ENCODE results near the gene APC2. TPM values are rescaled to one million over a fixed set of nuclear protein-coding genes. Genes with fewer than 3 reads are reported as not detected.
A peak's percentile ranks its signal among the peaks of the same experiment; 100 is the strongest.

Gene APC2
- polyA plus RNA-seq, 1 donor from 2014 or later, result 0.16 TPM

GRCh38 chr19:1421958-1422305, 28.0 kb upstream of the APC2 start:
- H3K27me3 Mint-ChIP-seq, result no peaks in the 10 kb centered on the region
- H3K4me3 Mint-ChIP-seq, result no peak overlapping the region
- peaks cover 0 to 12% (median 6%) of the 10 kb centered on the region in 3 donors for H3K4me1 Mint-ChIP-seq
- H3K27ac Mint-ChIP-seq, result no peak overlapping the region
- no peaks in the 10 kb centered on the region for H3K36me3 Mint-ChIP-seq
- H3K9me3 Mint-ChIP-seq, result no peaks in the 10 kb centered on the region

GRCh38 chr19:1422360-1422759, 27.6 kb upstream of the APC2 start:
- H3K4me3 Mint-ChIP-seq, result no peak overlapping the region
- peaks cover 0 to 11% (median 4%) of the 10 kb centered on the region in 3 donors for H3K4me1 Mint-ChIP-seq
- H3K27ac Mint-ChIP-seq, result no peak overlapping the region
- H3K36me3 Mint-ChIP-seq, result no peaks in the 10 kb centered on the region
- H3K27me3 Mint-ChIP-seq, result no peaks in the 10 kb centered on the region
- no peaks in the 10 kb centered on the region for H3K9me3 Mint-ChIP-seq

- Mint-ChIP-seq H3K9me3 (no peaks in the 10 kb centered on the region), H3K27me3 (no peaks in the 10 kb centered on the region), H3K4me1 (peaks cover 0 to 10% (median 2%) of the 10 kb centered on the region in 3 donors), H3K36me3 (no peaks in the 10 kb centered on the region), H3K27ac (peak overlapping the region in 1 of 3 donors; percentile 31), H3K4me3 (no peak overlapping the region)
Observed at GRCh38 chr19:1422943-1423342, 27.0 kb upstream of the APC2 start.

- Mint-ChIP-seq H3K9me3 (no peaks in the 10 kb centered on the region), H3K36me3 (no peaks in the 10 kb centered on the region), H3K27ac (peak overlapping the region in 1 of 3 donors; percentile 62), H3K27me3 (no peaks in the 10 kb centered on the region), H3K4me1 (peaks cover 0 to 6% (median 2%) of the 10 kb centered on the region in 3 donors), H3K4me3 (peak overlapping the region in 1 of 4 donors; percentile 26)
Observed at GRCh38 chr19:1423436-1424191, 26.3 kb upstream of the APC2 start.

- Mint-ChIP-seq H3K27ac (peak overlapping the region in 1 of 3 donors; percentile 62), H3K4me3 (no peak overlapping the region), H3K27me3 (no peaks in the 10 kb centered on the region), H3K9me3 (no peaks in the 10 kb centered on the region), H3K36me3 (no peaks in the 10 kb centered on the region), H3K4me1 (peaks cover 0 to 6% (median 2%) of the 10 kb centered on the region in 3 donors)
Observed at GRCh38 chr19:1424192-1424955, 25.5 kb upstream of the APC2 start.

GRCh38 chr19:1425102-1425837, 24.7 kb upstream of the APC2 start:
- Mint-ChIP-seq H3K9me3 (no peaks in the 10 kb centered on the region), H3K4me3 (peak overlapping the region in 1 of 4 donors; percentile 13), H3K27ac (peak overlapping the region in 1 of 3 donors; percentile 65), H3K4me1 (peaks cover 0 to 4% (median 2%) of the 10 kb centered on the region in 3 donors), H3K27me3 (no peaks in the 10 kb centered on the region), H3K36me3 (no peaks in the 10 kb centered on the region)

- H3K4me3 Mint-ChIP-seq, result no peak overlapping the region
Observed at GRCh38 chr19:1425902-1426301, 24.0 kb upstream of the APC2 start.

GRCh38 chr19:1426736-1427135, 23.2 kb upstream of the APC2 start:
- Mint-ChIP-seq H3K4me1 (peaks cover 0 to 2% (median 0%) of the 10 kb centered on the region in 3 donors), H3K27me3 (no peaks in the 10 kb centered on the region), H3K9me3 (no peaks in the 10 kb centered on the region), H3K4me3 (no peak overlapping the region), H3K36me3 (no peaks in the 10 kb centered on the region), H3K27ac (no peak overlapping the region)

More at GRCh38 chr19:1425902-1426301, 24.0 kb upstream of the APC2 start:
- H3K27me3 Mint-ChIP-seq, result no peaks in the 10 kb centered on the region
- no peaks in the 10 kb centered on the region for H3K36me3 Mint-ChIP-seq
- no peak overlapping the region for H3K27ac Mint-ChIP-seq
- no peaks in the 10 kb centered on the region for H3K9me3 Mint-ChIP-seq
- H3K4me1 Mint-ChIP-seq, result peaks cover 0 to 3% (median 1%) of the 10 kb centered on the region in 3 donors

GRCh38 chr19:1427221-1427920, 22.6 kb upstream of the APC2 start:
- Mint-ChIP-seq H3K4me3 (no peak overlapping the region), H3K27me3 (no peaks in the 10 kb centered on the region), H3K36me3 (no peaks in the 10 kb centered on the region), H3K27ac (no peak overlapping the region), H3K4me1 (peaks cover 0 to 2% (median 0%) of the 10 kb centered on the region in 3 donors), H3K9me3 (no peaks in the 10 kb centered on the region)

GRCh38 chr19:1428738-1429391, 21.1 kb upstream of the APC2 start:
- H3K4me1 Mint-ChIP-seq, result no peaks in the 10 kb centered on the region
- H3K9me3 Mint-ChIP-seq, result no peaks in the 10 kb centered on the region
- H3K4me3 Mint-ChIP-seq, result no peak overlapping the region
- H3K36me3 Mint-ChIP-seq, result no peaks in the 10 kb centered on the region
- no peaks in the 10 kb centered on the region for H3K27me3 Mint-ChIP-seq
- H3K27ac Mint-ChIP-seq, result no peak overlapping the region

- Mint-ChIP-seq H3K27ac (no peak overlapping the region), H3K4me3 (no peak overlapping the region), H3K27me3 (no peaks in the 10 kb centered on the region), H3K36me3 (no peaks in the 10 kb centered on the region), H3K9me3 (no peaks in the 10 kb centered on the region), H3K4me1 (no peaks in the 10 kb centered on the region)
Observed at GRCh38 chr19:1429750-1430149, 20.2 kb upstream of the APC2 start.

- H3K4me1 Mint-ChIP-seq, result no peaks in the 10 kb centered on the region
- H3K27ac Mint-ChIP-seq, result no peak overlapping the region
- no peaks in the 10 kb centered on the region for H3K27me3 Mint-ChIP-seq
- no peaks in the 10 kb centered on the region for H3K36me3 Mint-ChIP-seq
- no peak overlapping the region for H3K4me3 Mint-ChIP-seq
- H3K9me3 Mint-ChIP-seq, result no peaks in the 10 kb centered on the region
Observed at GRCh38 chr19:1430246-1430645, 19.7 kb upstream of the APC2 start.

GRCh38 chr19:1431759-1432506, 18.0 kb upstream of the APC2 start:
- no peaks in the 10 kb centered on the region for H3K27me3 Mint-ChIP-seq
- no peaks in the 10 kb centered on the region for H3K4me1 Mint-ChIP-seq
- no peaks in the 10 kb centered on the region for H3K36me3 Mint-ChIP-seq
- no peaks in the 10 kb centered on the region for H3K9me3 Mint-ChIP-seq
- peak overlapping the region in 1 of 3 donors; percentile 35 for H3K27ac Mint-ChIP-seq
- peak overlapping the region in 1 of 4 donors; percentile 17 for H3K4me3 Mint-ChIP-seq

- H3K27me3 Mint-ChIP-seq, result no peaks in the 10 kb centered on the region
- H3K36me3 Mint-ChIP-seq, result no peaks in the 10 kb centered on the region
- H3K9me3 Mint-ChIP-seq, result no peaks in the 10 kb centered on the region
- H3K4me1 Mint-ChIP-seq, result no peaks in the 10 kb centered on the region
- H3K4me3 Mint-ChIP-seq, result peak overlapping the region in 1 of 4 donors; percentile 17
- H3K27ac Mint-ChIP-seq, result no peak overlapping the region
Observed at GRCh38 chr19:1432507-1432887, 17.4 kb upstream of the APC2 start.
